A549 (cell line): ENCODE measurements around the gene PRKG1. TPM values are rescaled to one million over a fixed set of nuclear protein-coding genes. Genes with fewer than 3 reads are reported as not detected.

Experiments used
- ATAC-seq, 2 experiments: fragments of 200-7000 bp in 1 of 2; fragments of >200 bp in 1 of 2; cut with Nextera tagmentation in 1 of 2; cut with Tn5 transposase in 1 of 2; 3 replicates each; pipeline versions ENCODE4 v1.8.0 to v1.9.1; 2018 to 2020; ENCODE audit warnings: mild to moderate bottlenecking in 1 of 2, moderate library complexity in 1 of 2
- CTCF ChIA-PET: fragments of 300-600 bp; sonication (Branson Sonifier 250); formaldehyde crosslinking; extraction: SDS; loops from one replicate; lab custom pipeline; 2021; ENCODE audit warnings: antibody characterized with exemption, inconsistent platforms; lab: Yijun Ruan, JAX
- POLR2A ChIA-PET: fragments of 350-600 bp; formaldehyde crosslinking; extraction: SDS; loops from one replicate; lab custom pipeline; 2021; ENCODE audit warnings: antibody characterized with exemption, inconsistent platforms; lab: Yijun Ruan, JAX
- DNase-seq, 2 experiments: peaks; one replicate each; pipeline versions ENCODE4 v3.0.0 to v3.0.0-alpha.2; 2011 to 2016; ENCODE audit warnings: low read depth in 1 of 2, low spot score in 1 of 2
- FAIRE-seq: peaks from 2 replicates; lab custom pipeline; 2011; peaks lifted over from hg19 to GRCh38; lab: Jason Lieb, UNC
- H3K27ac ChIP-seq, 2 experiments: fragments of >200 bp; sonication (Bioruptor Twin); formaldehyde crosslinking; 3 replicates each; pipeline ENCODE4 v1.5.1; 2016 to 2017
- H3K4me1 ChIP-seq: fragments of >200 bp; sonication (Bioruptor Twin); formaldehyde crosslinking; 3 replicates; pipeline ENCODE4 v1.6.1; 2016
- H3K4me2 ChIP-seq: fragments of >200 bp; sonication (Bioruptor Twin); formaldehyde crosslinking; 3 replicates; pipeline ENCODE4 v1.6.1; 2016
- H3K4me3 ChIP-seq: fragments of >200 bp; sonication (Bioruptor Twin); formaldehyde crosslinking; 3 replicates; pipeline ENCODE4 v1.5.1; 2016
- H3K9me3 ChIP-seq: fragments of >200 bp; sonication (Bioruptor Twin); formaldehyde crosslinking; 3 replicates; pipeline ENCODE4 v1.6.1; 2016
- BCL3 ChIP-seq: fragments of >200 bp; sonication (Bioruptor Twin); formaldehyde crosslinking; IDR thresholded peaks from 3 replicates; pipeline ENCODE4 v1.6.1; 2016
- BHLHE40 ChIP-seq: IDR thresholded peaks from 2 replicates; pipeline ENCODE4 v1.6.1; 2012; ENCODE audit warnings: low read depth, low read length, inconsistent platforms
- CBX2 ChIP-seq: fragments of 200-600 bp; sonication (generic); IDR thresholded peaks from 2 replicates; pipeline ENCODE4 v1.6.1; 2016; ENCODE audit warnings: low read depth, mild to moderate bottlenecking, borderline replicate concordance
- CTCF ChIP-seq: fragments of >200 bp; sonication (Bioruptor Twin); formaldehyde crosslinking; IDR thresholded peaks from 3 replicates; pipeline ENCODE4 v1.5.1; 2016
- E2F6 ChIP-seq: IDR thresholded peaks from 2 replicates; pipeline ENCODE4 v1.6.1; 2012; ENCODE audit warnings: low read depth, borderline replicate concordance
- EHF ChIP-seq: fragments of 250-450 bp; sonication (Bioruptor Pico); IDR thresholded peaks from 2 replicates; pipeline ENCODE4 v1.5.0; 2020; ENCODE audit warnings: mild to moderate bottlenecking
- EP300 ChIP-seq, 2 experiments: fragments of >200 bp; sonication (Bioruptor Twin); formaldehyde crosslinking; IDR thresholded peaks; 2 replicates in 1 of 2; 3 replicates in 1 of 2; pipeline ENCODE4 v1.6.1; 2016 to 2017
- ESRRA ChIP-seq: fragments of 150-350 bp; IDR thresholded peaks from 2 replicates; pipeline ENCODE4 v1.6.1; 2014; ENCODE audit warnings: mild to moderate bottlenecking, low read length, borderline replicate concordance
- FOSL2 ChIP-seq, 2 experiments: fragments of 450-650 bp in 1 of 2; fragments of >200 bp in 1 of 2; sonication (Bioruptor Twin) in 1 of 2; formaldehyde crosslinking; IDR thresholded peaks; 2 replicates each; pipeline versions ENCODE4 v1.5.0 to v1.6.1; 2016 to 2020; ENCODE audit warnings: mild to moderate bottlenecking in 1 of 2, moderate library complexity in 1 of 2
- FOXS1 ChIP-seq: fragments of 250-450 bp; sonication (Bioruptor Pico); IDR thresholded peaks from 2 replicates; pipeline ENCODE4 v1.5.0; 2020; ENCODE audit warnings: mild to moderate bottlenecking, moderate library complexity
- HDAC2 ChIP-seq: fragments of 200-600 bp; sonication (generic); IDR thresholded peaks from 2 replicates; pipeline ENCODE4 v1.6.1; 2016
- HMGXB4 ChIP-seq: fragments of 250-450 bp; sonication (Bioruptor Pico); IDR thresholded peaks from 2 replicates; pipeline ENCODE4 v1.5.0; 2021; ENCODE audit warnings: mild to moderate bottlenecking, moderate library complexity, borderline replicate concordance
- HOXB13 ChIP-seq: fragments of 250-450 bp; sonication (Bioruptor Pico); IDR thresholded peaks from 2 replicates; pipeline ENCODE4 v1.5.0; 2020; ENCODE audit warnings: low read depth, mild to moderate bottlenecking, moderate library complexity
- KDM1A ChIP-seq: fragments of 200-600 bp; sonication (generic); IDR thresholded peaks from 2 replicates; pipeline ENCODE4 v1.6.1; 2016; ENCODE audit warnings: low read depth, mild to moderate bottlenecking
- KDM5A ChIP-seq: fragments of 200-600 bp; sonication (generic); IDR thresholded peaks from 2 replicates; pipeline ENCODE4 v1.6.1; 2016; ENCODE audit warnings: antibody characterized with exemption, mild to moderate bottlenecking
- MAZ ChIP-seq: fragments of 150-350 bp; IDR thresholded peaks from 2 replicates; pipeline ENCODE4 v1.6.1; 2014; ENCODE audit warnings: antibody characterized with exemption, low read depth, low read length, borderline replicate concordance
- NFE2L2 ChIP-seq: fragments of 150-350 bp; conservative IDR thresholded peaks from 2 replicates; pipeline ENCODE4 v1.6.1; 2014; ENCODE audit warnings: low read length
- POLR2A ChIP-seq: IDR thresholded peaks from 2 replicates; pipeline ENCODE4 v1.6.1; 2012; ENCODE audit warnings: mild to moderate bottlenecking, low read length
- RAD21 ChIP-seq, 2 experiments: fragments of >200 bp in 1 of 2; sonication (Bioruptor Twin) in 1 of 2; formaldehyde crosslinking in 1 of 2; IDR thresholded peaks in 1 of 2; conservative IDR thresholded peaks in 1 of 2; 2 replicates in 1 of 2; 3 replicates in 1 of 2; pipeline ENCODE4 v1.6.1; 2012 to 2018; ENCODE audit warnings: inconsistent platforms in 1 of 2
- RARB ChIP-seq: fragments of 250-450 bp; sonication (Bioruptor Pico); IDR thresholded peaks from 2 replicates; pipeline ENCODE4 v1.8.0; 2021; ENCODE audit warnings: mild to moderate bottlenecking, moderate library complexity
- REST ChIP-seq: fragments of 200-600 bp; sonication (generic); IDR thresholded peaks from 2 replicates; pipeline ENCODE4 v1.6.1; 2016; ENCODE audit warnings: antibody characterized with exemption, mild to moderate bottlenecking, moderate library complexity
- RFX5 ChIP-seq: fragments of 450-650 bp; IDR thresholded peaks from 2 replicates; pipeline ENCODE4 v1.7.1; 2014; ENCODE audit warnings: antibody characterized with exemption, mild to moderate bottlenecking, moderate library complexity
- RNF2 ChIP-seq: fragments of 200-600 bp; sonication (generic); IDR thresholded peaks from 2 replicates; pipeline ENCODE4 v1.6.1; 2016; ENCODE audit warnings: low read depth, mild to moderate bottlenecking, antibody characterized with exemption, moderate library complexity, borderline replicate concordance
- SREBF2 ChIP-seq: fragments of 450-650 bp; IDR thresholded peaks from 2 replicates; pipeline ENCODE4 v1.6.1; 2014; ENCODE audit warnings: mild to moderate bottlenecking, moderate library complexity
- USF2 ChIP-seq: fragments of 450-650 bp; IDR thresholded peaks from 2 replicates; pipeline ENCODE4 v1.6.1; 2014; ENCODE audit warnings: antibody characterized with exemption
- ZC3H11A ChIP-seq: fragments of 450-650 bp; IDR thresholded peaks from 2 replicates; pipeline ENCODE4 v1.6.1; 2014; ENCODE audit warnings: antibody characterized with exemption, mild to moderate bottlenecking
- ZNF302 ChIP-seq: fragments of 250-450 bp; sonication (Bioruptor Pico); IDR thresholded peaks from 2 replicates; pipeline ENCODE4 v1.9.0; 2021; ENCODE audit warnings: inconsistent platforms, mild to moderate bottlenecking, moderate library complexity
- WGBS: methylation state at CpG from one replicate; pipeline ENCODE4 v1.1.6; 2017; ENCODE audit errors: missing lambda C conversion rate; 5-methylcytosine and 5-hydroxymethylcytosine counted together
- polyA plus RNA-seq, 4 experiments: library from polyadenylated mRNA; depleted of rRNA in 3 of 4; stranded (reverse); fragments of >200 nt; fragmentation: RNase III in 1 of 4; extraction: RNeasy Plus Mini Kit Qiagen cat#74134 plus additional on column Dnase treatment in 1 of 4; gene quantifications; 2 replicates in 3 of 4; 3 replicates in 1 of 4; pipeline ENCODE4 v1.2.3, GENCODE V29; 2011 to 2017

Gene PRKG1
- polyA plus RNA-seq, 2 of the 4 experiments (the other 2 are of a cell fraction): not detected

DNA sequence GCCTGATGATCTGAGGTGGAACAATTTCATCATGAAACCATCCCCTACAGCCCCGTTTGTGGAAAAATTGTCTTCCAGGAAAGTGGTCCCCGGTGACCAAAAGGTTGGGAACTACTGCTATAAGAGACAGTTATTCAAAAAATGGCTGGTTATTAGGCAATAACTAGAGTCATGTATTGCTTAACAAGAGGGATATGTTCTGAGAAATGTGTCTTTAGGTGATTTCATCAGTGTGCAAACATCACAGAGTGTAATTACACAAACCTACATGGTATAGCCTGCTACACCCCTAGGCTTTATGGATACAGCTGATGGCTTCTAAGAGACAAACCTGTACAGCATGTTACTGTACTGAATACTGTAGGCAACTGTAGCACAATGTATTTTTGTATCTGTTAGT is 696.4 kb downstream of the PRKG1 start:
- FAIRE-seq: no peak
- H3K4me2 ChIP-seq: no peak overlapping the region
- 13% methylated on average over 2 of the region's 2 CpGs for WGBS
- no peaks in the 10 kb centered on the region for H3K9me3 ChIP-seq
- H3K4me3 ChIP-seq: no peak overlapping the region
- ChIA-PET CTCF (no interaction called here), POLR2A (no interaction called here)
- H3K27ac ChIP-seq: no peak overlapping the region
- ATAC-seq: no peak
- peak in 1 of 2 experiments; percentile 1 for DNase-seq
- H3K4me1 ChIP-seq: no peaks in the 10 kb centered on the region
- TF ChIP-seq ZNF302 (no peak), EHF (CRISPR knock-in tag) (no peak), RAD21 (conservative IDR thresholded peaks at IDR 0.05 in 1 of 2, IDR thresholded peaks at IDR 0.05 in 1 of 2) (no peak), CBX2 (no peak), ZC3H11A (no peak), KDM1A (no peak), SREBF2 (no peak), POLR2A (no peak), ESRRA (no peak), RNF2 (no peak), HOXB13 (CRISPR knock-in tag) (no peak), RARB (CRISPR knock-in tag) (no peak), NFE2L2 (no peak), EP300 (IDR thresholded peaks at IDR 0.05) (no peak), E2F6 (no peak)

DNA sequence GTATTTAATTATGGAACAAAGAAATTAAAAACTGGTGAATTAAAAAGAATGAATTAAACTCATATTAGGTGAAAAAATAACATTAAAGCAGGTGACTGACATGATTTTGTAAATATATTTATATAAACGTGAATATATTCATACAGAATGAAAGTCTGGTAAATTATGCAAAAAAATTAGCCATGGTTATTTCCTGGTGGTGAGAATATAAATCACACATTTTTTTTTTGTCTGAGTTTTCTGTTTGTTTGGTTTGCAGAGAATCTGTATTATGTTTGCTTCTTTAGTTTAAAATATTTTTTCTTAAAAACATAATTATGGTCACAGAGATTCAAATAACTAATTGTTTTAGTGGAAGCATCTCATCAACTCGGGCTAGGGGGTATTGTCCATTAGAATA is 698.1 kb downstream of the PRKG1 start:
- POLR2A ChIA-PET: no interaction called here
- TF ChIP-seq CTCF (no peak), FOXS1 (CRISPR knock-in tag) (no peak), FOSL2 (IDR thresholded peaks at IDR 0.05) (no peak), FOSL2 (CRISPR knock-in tag; IDR thresholded peaks at IDR 0.05) (no peak), KDM5A (no peak), MAZ (no peak), HDAC2 (no peak), USF2 (no peak), REST (no peak), RFX5 (no peak), BHLHE40 (no peak), EP300 (IDR thresholded peaks at IDR 0.05) (no peak), BCL3 (no peak), EHF (CRISPR knock-in tag) (no peak), HMGXB4 (CRISPR knock-in tag) (no peak)
- CTCF ChIA-PET: no interaction called here
- ATAC-seq (no peak), FAIRE-seq (no peak), DNase-seq (no peak)
- Histone ChIP-seq H3K9me3 (no peaks in the 10 kb centered on the region), H3K27ac (no peak overlapping the region), H3K4me3 (no peak overlapping the region), H3K4me1 (no peaks in the 10 kb centered on the region), H3K4me2 (no peak overlapping the region)
- WGBS: 4% methylated on average over 2 of the region's 2 CpGs
